B cell (primary cell): ENCODE data around the gene GALNT6. TPM values are rescaled to one million over a fixed set of nuclear protein-coding genes. Genes with fewer than 3 reads are reported as not detected.
A peak's percentile ranks its signal among the peaks of the same experiment; 100 is the strongest.

ENCODE experiments used
- ATAC-seq: fragments of 200-7000 bp; cut with Tn5 transposase; one replicate; pipeline ENCODE4 v1.10.0; 2021; ENCODE audit warnings: low read depth, mild to moderate bottlenecking, moderate number of reproducible peaks, moderate library complexity
- CTCF ChIA-PET: fragments of 350-600 bp; sonication (Branson Sonifier 250); formaldehyde crosslinking; loops from one replicate; lab custom pipeline; 2021; ENCODE audit warnings: antibody characterized with exemption, inconsistent platforms; lab: Charles Lee
- POLR2A ChIA-PET: fragments of 350-600 bp; sonication (Branson Sonifier 250); formaldehyde crosslinking; loops from one replicate; lab custom pipeline; 2021; ENCODE audit warnings: antibody characterized with exemption; lab: Charles Lee
- DNase-seq: peaks from one replicate; pipeline ENCODE4 v3.0.0; 2013
- H2AFZ ChIP-seq: 2 replicates; pipeline ENCODE4 v1.6.1; 2012; ENCODE audit warnings: mild to moderate bottlenecking, low read depth, low read length; ENCODE audit not compliant: insufficient read depth, poor library complexity, severe bottlenecking
- H3K27ac ChIP-seq, 2 donors: 1 replicate in 1 of 2; 2 replicates in 1 of 2; pipeline ENCODE4 v1.5.1; 2012 to 2013; ENCODE audit warnings: low read length in 2 of 2, mild to moderate bottlenecking in 2 of 2, moderate library complexity in 1 of 2
- H3K27me3 ChIP-seq, 4 experiments: fragments of 200-600 bp in 1 of 4; sonication (generic) in 1 of 4; replicated peaks in 1 of 4; 1 replicate in 2 of 4; 2 replicates in 2 of 4; pipeline versions ENCODE4 v1.6.1 to v1.7.0; 2013 to 2016; ENCODE audit warnings: low read length in 3 of 4, mild to moderate bottlenecking in 2 of 4, mixed read lengths in 1 of 4, moderate library complexity in 1 of 4; ENCODE audit not compliant: insufficient read depth in 4 of 4, control insufficient read depth in 3 of 4; ENCODE audit errors: control extremely low read depth in 1 of 4
- H3K36me3 ChIP-seq, 2 experiments: replicated peaks in 1 of 2; 1 replicate in 1 of 2; 2 replicates in 1 of 2; pipeline versions ENCODE4 v1.6.1 to v1.7.1; 2013; ENCODE audit warnings: low read length in 1 of 2; ENCODE audit not compliant: insufficient read depth in 2 of 2, control insufficient read depth in 1 of 2; ENCODE audit errors: control extremely low read depth in 1 of 2, extremely low read depth in 1 of 2
- H3K4me1 ChIP-seq, 2 donors: fragments of 200-600 bp in 1 of 2; sonication (generic) in 1 of 2; 1 replicate in 1 of 2; 2 replicates in 1 of 2; pipeline versions ENCODE4 v1.5.1 to v1.6.1; 2013 to 2017; ENCODE audit warnings: low read length in 2 of 2; ENCODE audit not compliant: control insufficient read depth in 2 of 2, insufficient read depth in 2 of 2
- H3K4me2 ChIP-seq: replicated peaks from 2 replicates; pipeline ENCODE3; 2012; ENCODE audit warnings: mild to moderate bottlenecking, low read depth, low read length; ENCODE audit not compliant: poor library complexity, severe bottlenecking
- H3K4me3 ChIP-seq, 5 experiments: fragments of 200-600 bp in 1 of 5; sonication (generic) in 1 of 5; 1 replicate in 3 of 5; 2 replicates in 2 of 5; pipeline versions ENCODE4 v1.5.1 to v1.7.0; 2011 to 2016; ENCODE audit warnings: low read length in 4 of 5, mild to moderate bottlenecking in 4 of 5, low read depth in 2 of 5, control low read depth in 1 of 5, moderate library complexity in 1 of 5; ENCODE audit not compliant: insufficient read depth in 1 of 5; ENCODE audit errors: control extremely low read depth in 1 of 5, extremely low read depth in 1 of 5
- H3K79me2 ChIP-seq: fragments of 200-600 bp; sonication (generic); one replicate; pipeline ENCODE4 v1.6.0; 2016; ENCODE audit warnings: low read length; ENCODE audit not compliant: control insufficient read depth, insufficient read depth
- H3K9ac ChIP-seq: fragments of 200-600 bp; sonication (generic); 2 replicates; pipeline ENCODE4 v1.6.1; 2017; ENCODE audit warnings: mild to moderate bottlenecking, low read length, moderate library complexity
- H3K9me3 ChIP-seq, 3 donors: one replicate each; pipeline versions ENCODE4 v1.6.1 to v1.7.1; 2013; ENCODE audit warnings: low read length in 2 of 3; ENCODE audit not compliant: control insufficient read depth in 2 of 3, insufficient read depth in 1 of 3; ENCODE audit errors: control extremely low read depth in 1 of 3
- H4K20me1 ChIP-seq: 2 replicates; pipeline ENCODE4 v1.6.0; 2012; ENCODE audit warnings: mild to moderate bottlenecking, low read length; ENCODE audit not compliant: insufficient read depth, control insufficient read depth, poor library complexity, severe bottlenecking
- H3K27ac Mint-ChIP-seq: one replicate; pipeline ENCODE4 v1.8.0; 2021; ENCODE audit warnings: mixed read lengths
- H3K27me3 Mint-ChIP-seq: one replicate; pipeline ENCODE4 v1.8.0; 2021; ENCODE audit warnings: mixed read lengths
- H3K4me1 Mint-ChIP-seq: one replicate; pipeline ENCODE4 v1.8.0; 2021; ENCODE audit warnings: mixed read lengths
- H3K4me3 Mint-ChIP-seq: one replicate; pipeline ENCODE4 v1.8.0; 2021; ENCODE audit warnings: mixed read lengths
- H3K9me3 Mint-ChIP-seq: one replicate; pipeline ENCODE4 v1.8.0; 2022; ENCODE audit warnings: mixed read lengths; ENCODE audit not compliant: insufficient read depth
- EZH2 ChIP-seq: IDR thresholded peaks from 2 replicates; pipeline ENCODE4 v1.6.1; 2012; ENCODE audit warnings: borderline replicate concordance, low read depth, mild to moderate bottlenecking, moderate library complexity, low read length; ENCODE audit not compliant: insufficient read depth, poor library complexity, severe bottlenecking
- WGBS: methylation state at CpG from one replicate; pipeline ENCODE4 v1.1.5; 2013; ENCODE audit warnings: missing lambda C conversion rate; ENCODE audit not compliant: insufficient coverage; 5-methylcytosine and 5-hydroxymethylcytosine counted together
- intact Hi-C: fragments of 100-400 bp; cut with micrococcal nuclease; formaldehyde crosslinking; loops from one replicate; pipeline ENCODE4 v1.10.0; 2022
- polyA plus RNA-seq: library from polyadenylated mRNA; depleted of rRNA; stranded (reverse); fragments of >200 nt; gene quantifications from 2 replicates; pipeline ENCODE4 v1.2.3, GENCODE V29; 2012
- total RNA-seq, 2 donors: library from RNA; stranded (reverse); fragments of 120-200 nt in 1 of 2; gene quantifications; 1 replicate in 1 of 2; 2 replicates in 1 of 2; pipeline versions ENCODE4 v1.2.3 to v1.2.4, GENCODE V29; 2013 to 2022
- TF ChIP-seq, protein P1 (sequence below): fragments of 200-600 bp; IDR thresholded peaks from one replicate; pipeline ENCODE4 v1.8.0; 2022; ENCODE audit warnings: antibody characterized with exemption, mild to moderate bottlenecking

GALNT6 gene
- total and polyA plus RNA-seq, 2 donors (not counting 1 experiment from before 2014, with no cell fraction given), result 9.0 to 10.3 TPM

DNA sequence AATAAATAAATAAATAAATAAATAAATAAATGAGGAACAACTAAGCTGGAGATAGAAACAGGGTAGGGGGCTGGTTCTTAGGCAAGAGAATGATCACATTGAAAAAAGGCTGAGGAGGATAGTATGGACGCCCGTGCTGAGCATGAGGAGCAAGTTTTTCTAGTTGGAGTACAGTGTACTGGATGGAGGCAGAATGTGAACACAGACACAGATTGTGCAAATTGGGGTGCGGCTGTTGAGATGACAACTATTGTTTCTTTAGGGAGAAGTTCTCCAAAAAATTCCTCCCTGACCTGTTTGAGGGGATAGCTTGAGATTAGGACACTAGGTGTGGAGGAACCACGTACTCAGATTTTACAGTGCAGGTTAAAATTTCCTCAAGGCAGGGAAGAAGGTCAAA is 66.3 kb downstream of the GALNT6 start:
- Mint-ChIP-seq H3K27ac (peak overlapping the region; percentile 76), H3K4me1 (peaks cover 93% of the 10 kb centered on the region), H3K27me3 (no peaks in the 10 kb centered on the region), H3K9me3 (no peaks in the 10 kb centered on the region), H3K4me3 (peak overlapping the region; percentile 54)
- CTCF ChIA-PET, result interaction anchor here (11.9 kb wide), 1 partner anchor 14 kb away, joined by 148 read pairs; no protein-coding TSS in a partner anchor
- no peak overlapping the region for H3K4me3 ChIP-seq
- H2AFZ ChIP-seq, result no peak overlapping the region
- no peak for ATAC-seq
- H3K36me3 ChIP-seq, result peaks cover 0 to 13% of the 10 kb centered on the region in 2 experiments
- H3K4me2 ChIP-seq, result no peak overlapping the region
- no peaks in the 10 kb centered on the region for H4K20me1 ChIP-seq
- H3K9me3 ChIP-seq, result peaks cover 0 to 9% (median 0%) of the 10 kb centered on the region in 3 donors
- H3K27ac ChIP-seq, result peak overlapping the region in 1 of 2 donors; percentile 45
- intact Hi-C loops, result loop anchor here (1.0 to 10.0 kb wide), 7 partner anchors 16 to 560 kb away; partner anchors contain the start of genes ATF1, DAZAP2, LETMD1 and POU6F1
- H3K79me2 ChIP-seq, result peaks cover 39% of the 10 kb centered on the region
- H3K4me1 ChIP-seq, result peaks cover 87 to 92% of the 10 kb centered on the region in 2 donors
- POLR2A ChIA-PET, result no interaction called here
- DNase-seq, result no peak
- 95% methylated on average over 4 of the region's 4 CpGs for WGBS
- H3K27me3 ChIP-seq, result no peaks in the 10 kb centered on the region
- no peak overlapping the region for H3K9ac ChIP-seq
- TF ChIP-seq, protein P1, sequence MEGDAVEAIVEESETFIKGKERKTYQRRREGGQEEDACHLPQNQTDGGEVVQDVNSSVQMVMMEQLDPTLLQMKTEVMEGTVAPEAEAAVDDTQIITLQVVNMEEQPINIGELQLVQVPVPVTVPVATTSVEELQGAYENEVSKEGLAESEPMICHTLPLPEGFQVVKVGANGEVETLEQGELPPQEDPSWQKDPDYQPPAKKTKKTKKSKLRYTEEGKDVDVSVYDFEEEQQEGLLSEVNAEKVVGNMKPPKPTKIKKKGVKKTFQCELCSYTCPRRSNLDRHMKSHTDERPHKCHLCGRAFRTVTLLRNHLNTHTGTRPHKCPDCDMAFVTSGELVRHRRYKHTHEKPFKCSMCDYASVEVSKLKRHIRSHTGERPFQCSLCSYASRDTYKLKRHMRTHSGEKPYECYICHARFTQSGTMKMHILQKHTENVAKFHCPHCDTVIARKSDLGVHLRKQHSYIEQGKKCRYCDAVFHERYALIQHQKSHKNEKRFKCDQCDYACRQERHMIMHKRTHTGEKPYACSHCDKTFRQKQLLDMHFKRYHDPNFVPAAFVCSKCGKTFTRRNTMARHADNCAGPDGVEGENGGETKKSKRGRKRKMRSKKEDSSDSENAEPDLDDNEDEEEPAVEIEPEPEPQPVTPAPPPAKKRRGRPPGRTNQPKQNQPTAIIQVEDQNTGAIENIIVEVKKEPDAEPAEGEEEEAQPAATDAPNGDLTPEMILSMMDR, result no peak
- TF ChIP-seq EZH2, result no peak
